Measurements from ENCODE around the gene VPS36. TPM values are rescaled to one million over a fixed set of nuclear protein-coding genes. Genes with fewer than 3 reads are reported as not detected.

Gene VPS36
- total RNA-seq, 1 donor from 2014 or later: 60.6 TPM

DNA sequence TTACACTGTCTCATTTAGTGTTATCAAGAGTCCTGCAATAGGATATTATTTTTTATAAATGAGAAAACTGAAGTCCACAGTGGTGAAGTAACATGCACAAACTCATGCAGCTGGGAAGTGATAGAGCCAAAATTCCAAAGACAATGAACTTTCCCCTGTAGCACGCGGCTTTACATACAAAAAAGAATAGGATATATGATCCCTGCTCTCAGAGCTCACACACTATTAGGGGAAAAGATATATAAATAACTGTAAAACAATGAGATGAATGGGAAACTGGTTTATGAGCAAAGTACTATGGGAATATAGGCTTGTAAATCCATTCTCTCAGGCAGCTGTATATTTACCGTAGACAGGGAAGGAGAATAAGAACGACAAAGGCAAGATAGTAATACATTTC lies 84.1 kb downstream of the VPS36 start:
- Mint-ChIP-seq H3K4me1 (no peaks in the 10 kb centered on the region), H3K9me3 (no peaks in the 10 kb centered on the region), H3K4me3 (no peak overlapping the region), H3K27ac (no peak overlapping the region), H3K27me3 (peaks cover 5% of the 10 kb centered on the region), H3K36me3 (ENCODE audit: low read depth) (no peaks in the 10 kb centered on the region)
- TF ChIP-seq, protein P1, sequence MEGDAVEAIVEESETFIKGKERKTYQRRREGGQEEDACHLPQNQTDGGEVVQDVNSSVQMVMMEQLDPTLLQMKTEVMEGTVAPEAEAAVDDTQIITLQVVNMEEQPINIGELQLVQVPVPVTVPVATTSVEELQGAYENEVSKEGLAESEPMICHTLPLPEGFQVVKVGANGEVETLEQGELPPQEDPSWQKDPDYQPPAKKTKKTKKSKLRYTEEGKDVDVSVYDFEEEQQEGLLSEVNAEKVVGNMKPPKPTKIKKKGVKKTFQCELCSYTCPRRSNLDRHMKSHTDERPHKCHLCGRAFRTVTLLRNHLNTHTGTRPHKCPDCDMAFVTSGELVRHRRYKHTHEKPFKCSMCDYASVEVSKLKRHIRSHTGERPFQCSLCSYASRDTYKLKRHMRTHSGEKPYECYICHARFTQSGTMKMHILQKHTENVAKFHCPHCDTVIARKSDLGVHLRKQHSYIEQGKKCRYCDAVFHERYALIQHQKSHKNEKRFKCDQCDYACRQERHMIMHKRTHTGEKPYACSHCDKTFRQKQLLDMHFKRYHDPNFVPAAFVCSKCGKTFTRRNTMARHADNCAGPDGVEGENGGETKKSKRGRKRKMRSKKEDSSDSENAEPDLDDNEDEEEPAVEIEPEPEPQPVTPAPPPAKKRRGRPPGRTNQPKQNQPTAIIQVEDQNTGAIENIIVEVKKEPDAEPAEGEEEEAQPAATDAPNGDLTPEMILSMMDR (IDR thresholded peaks at IDR 0.05): no peak
- ChIA-PET CTCF (no interaction called here), POLR2A (no interaction called here)
- ATAC-seq (ENCODE audit: low read depth) (no peak), DNase-seq (no peak)
- intact Hi-C loops (cut with micrococcal nuclease): no loop called here

Other genes with a start within 250 kb of the VPS36 start
- 0.31 and 0.46 TPM in 2 replicates for gene THSD1, start 44.5 kb downstream of the VPS36 start, total RNA-seq
- gene CKAP2, start 4.8 kb upstream of the VPS36 start, total RNA-seq: 11.8 and 13.8 TPM in 2 replicates
- gene HNRNPA1L2, start 191.8 kb upstream of the VPS36 start, total RNA-seq: 13.1 and 16.2 TPM in 2 replicates
- gene SUGT1, start 202.2 kb upstream of the VPS36 start, total RNA-seq: 38.6 and 38.7 TPM in 2 replicates

All from activated B cell treated with CpG ODN at 0.5 μM for 24 hours (primary cell).